Stomach (tissue), 9 donors: ENCODE results near the gene VARS2. TPM values are rescaled to one million over a fixed set of nuclear protein-coding genes. Genes with fewer than 3 reads are reported as not detected.
"Not testable (repeated sequence)": the region's sequence is repeated elsewhere in the genome, so short reads cannot be mapped to it uniquely, and the experiment has no call there.

ENCODE experiments used
- DNase-seq, 2 donors: peaks; one replicate each; pipeline versions ENCODE4 v3.0.0 to v3.0.0-alpha.2; 2013 to 2019
- H3K27ac ChIP-seq, 5 donors: fragments of 200-600 bp in 4 of 5; sonication (generic) in 4 of 5; one replicate each; pipeline ENCODE4 v1.5.1; 2013 to 2019; ENCODE audit warnings: mild to moderate bottlenecking in 1 of 5, moderate library complexity in 1 of 5
- H3K27me3 ChIP-seq, 3 donors: fragments of 200-600 bp; sonication (generic); one replicate each; pipeline ENCODE4 v1.5.1; 2017 to 2019; ENCODE audit warnings: mixed run types in 1 of 3
- H3K36me3 ChIP-seq, 4 donors: fragments of 200-600 bp; sonication (generic); 1 replicate in 3 of 4; 2 replicates in 1 of 4; pipeline ENCODE4 v1.5.1; 2016 to 2019
- H3K4me1 ChIP-seq, 4 donors: fragments of 200-600 bp; sonication (generic); one replicate each; pipeline ENCODE4 v1.5.1; 2016 to 2019
- H3K4me3 ChIP-seq, 4 donors: fragments of 200-600 bp; sonication (generic) in 3 of 4; one replicate each; pipeline ENCODE4 v1.5.1; 2016 to 2019; ENCODE audit warnings: mild to moderate bottlenecking in 1 of 4
- H3K9me3 ChIP-seq, 4 donors: fragments of 200-600 bp; sonication (generic); one replicate each; pipeline ENCODE4 v1.5.1; 2016 to 2019
- CTCF ChIP-seq, 7 experiments: fragments of 450-650 bp in 4 of 7; fragments of 200-600 bp in 3 of 7; sonication (generic) in 3 of 7; IDR thresholded peaks; one replicate each; pipeline ENCODE4 v1.5.1; 2016 to 2019; ENCODE audit warnings: antibody characterized with exemption in 7 of 7, control low read depth in 2 of 7, mild to moderate bottlenecking in 1 of 7
- EP300 ChIP-seq: sonication (generic); formaldehyde crosslinking; IDR thresholded peaks from one replicate; pipeline ENCODE4 v1.6.1; 2017; ENCODE audit warnings: antibody characterized with exemption
- POLR2A ChIP-seq, 4 donors: fragments of 450-650 bp; IDR thresholded peaks; one replicate each; pipeline ENCODE4 v1.6.1; 2016; ENCODE audit warnings: antibody characterized with exemption in 4 of 4, control low read depth in 2 of 4, mild to moderate bottlenecking in 1 of 4, moderate library complexity in 1 of 4
- POLR2AphosphoS5 ChIP-seq, 3 donors: sonication (generic); formaldehyde crosslinking; IDR thresholded peaks; one replicate each; pipeline ENCODE4 v1.6.1; 2016; ENCODE audit warnings: antibody characterized with exemption in 3 of 3
- WGBS, 5 donors: extraction: QIAGEN DNeasy Blood & Tissue Kit in 3 of 5; methylation state at CpG; one replicate each; pipeline versions ENCODE4 v1.1.5 to v1.1.7; 2013 to 2018; 5-methylcytosine and 5-hydroxymethylcytosine counted together
- intact Hi-C: fragments of 100-400 bp; cut with DNase I; formaldehyde crosslinking; loops from one replicate; pipeline ENCODE4 v1.15.1; 2023; ENCODE audit warnings: low total_unique reads
- polyA plus RNA-seq, 3 donors: library from polyadenylated mRNA; stranded (reverse); fragments of 200-250 nt; gene quantifications; one replicate each; pipeline ENCODE4 v1.2.3, GENCODE V29; 2013
- total RNA-seq, 5 donors: library from RNA; depleted of rRNA; stranded (reverse); fragments of >200 nt; gene quantifications; one replicate each; pipeline versions ENCODE4 v1.1.0 to v1.2.3, GENCODE V29; 2014 to 2016
- donor health status: healthy with polysubstance abuse.
- donor health status: Bipolar disorder and iron deficiency.
- donor health status: healthy.

VARS2 gene
- total and polyA plus RNA-seq, 8 donors = 1.2 to 61.6 (median 21.6) TPM

- Histone ChIP-seq H3K9me3 (no peaks in the 10 kb centered on the region), H3K36me3 (peaks cover 40 to 68% (median 63%) of the 10 kb centered on the region in 4 donors), H3K4me3 (no peak overlapping the region), H3K27ac (no peak overlapping the region), H3K27me3 (no peaks in the 10 kb centered on the region), H3K4me1 (peaks cover 25 to 40% (median 30%) of the 10 kb centered on the region in 4 donors)
- WGBS, 5 donors = 67 to 84% (median 77%) methylated on average over 8 of the region's 8 CpGs
- TF ChIP-seq CTCF (IDR thresholded peaks at IDR 0.05) = no peak
- no peak for TF ChIP-seq POLR2A (IDR thresholded peaks at IDR 0.05)
- no peak for TF ChIP-seq EP300
- TF ChIP-seq POLR2AphosphoS5 (IDR thresholded peaks at IDR 0.05) = no peak
- DNase-seq = no peak
- intact Hi-C loops = no loop called here
Observed at GRCh38 chr6:30917487-30917886, 3.4 kb downstream of the VARS2 start.

GRCh38 chr6:30918670-30919069, 4.6 kb downstream of the VARS2 start:
- no peak overlapping the region for H3K27ac ChIP-seq
- no peaks in the 10 kb centered on the region for H3K27me3 ChIP-seq
- WGBS, 5 donors = 87 to 97% (median 96%) methylated on average over 8 of the region's 8 CpGs
- H3K4me1 ChIP-seq = peaks cover 18 to 33% (median 22%) of the 10 kb centered on the region in 4 donors
- TF ChIP-seq POLR2A (IDR thresholded peaks at IDR 0.05) (no peak), POLR2AphosphoS5 (IDR thresholded peaks at IDR 0.05) (no peak)
- intact Hi-C loops = no loop called here
- no peak overlapping the region for H3K4me3 ChIP-seq
- H3K36me3 ChIP-seq = peaks cover 52 to 73% (median 72%) of the 10 kb centered on the region in 4 donors
- no peak for DNase-seq
- no peaks in the 10 kb centered on the region for H3K9me3 ChIP-seq

GRCh38 chr6:30922447-30922852, 8.4 kb downstream of the VARS2 start:
- Histone ChIP-seq H3K27ac (no peak overlapping the region), H3K36me3 (peaks cover 72 to 100% (median 97%) of the 10 kb centered on the region in 4 donors), H3K27me3 (no peaks in the 10 kb centered on the region), H3K9me3 (no peaks in the 10 kb centered on the region), H3K4me1 (peaks cover 0 to 12% (median 0%) of the 10 kb centered on the region in 4 donors), H3K4me3 (no peak overlapping the region)
- DNase-seq = no peak
- TF ChIP-seq POLR2AphosphoS5 (IDR thresholded peaks at IDR 0.05) = no peak
- no peak for TF ChIP-seq CTCF (IDR thresholded peaks at IDR 0.05)
- no peak for TF ChIP-seq POLR2A (IDR thresholded peaks at IDR 0.05)
- TF ChIP-seq EP300 = no peak
- intact Hi-C loops = loop anchor here (5.0 kb wide), 1 partner anchor 155 kb away; no protein-coding TSS in a partner anchor
- whole genome bisulfite sequencing, 5 donors = 88 to 97% (median 90%) methylated on average over 6 to 7 of the region's 7 CpGs

- H3K36me3 ChIP-seq = peaks cover 61 to 92% (median 80%) of the 10 kb centered on the region in 4 donors
- WGBS, 5 donors = 81 to 100% (median 86%) methylated on average over 1 to 9 of the region's 9 CpGs
- intact Hi-C loops = loop anchor here (5.0 kb wide), 1 partner anchor 153 kb away; no protein-coding TSS in a partner anchor
- H3K27ac ChIP-seq, H3K4me3 ChIP-seq, H3K9me3 ChIP-seq, DNase-seq, H3K27me3 ChIP-seq: not testable (repeated sequence)
- H3K4me1 ChIP-seq = peaks cover 0 to 12% (median 0%) of the 10 kb centered on the region in 4 donors
Observed at GRCh38 chr6:30924040-30924627, 10.1 kb downstream of the VARS2 start.

GRCh38 chr6:30926644-30927043, 12.6 kb downstream of the VARS2 start:
- Histone ChIP-seq H3K36me3 (peaks cover 40 to 67% (median 55%) of the 10 kb centered on the region in 4 donors), H3K4me1 (peaks cover 0 to 17% (median 2%) of the 10 kb centered on the region in 4 donors), H3K9me3 (peaks cover 3 to 10% (median 10%) of the 10 kb centered on the region in 4 donors), H3K27ac (peak overlapping the region in 4 of 5 donors; percentile 51 to 75 (median 58)), H3K4me3 (no peak overlapping the region), H3K27me3 (no peaks in the 10 kb centered on the region)
- TF ChIP-seq POLR2AphosphoS5 (IDR thresholded peaks at IDR 0.05) (peak in 2 of 3 donors; percentile 32 to 60), POLR2A (IDR thresholded peaks at IDR 0.05) (no peak)
- peak in 1 of 2 donors; percentile 76 for DNase-seq
- intact Hi-C loops = no loop called here
- 67 to 78% (median 70%) methylated on average over 4 of the region's 4 CpGs for WGBS, 5 donors

- WGBS, 5 donors = 86 to 99% (median 95%) methylated on average over 3 of the region's 3 CpGs
Observed at GRCh38 chr6:30927080-30927479, 13.0 kb downstream of the VARS2 start.

More at GRCh38 chr6:30927080-30927479, 13.0 kb downstream of the VARS2 start:
- Histone ChIP-seq H3K9me3 (peaks cover 3 to 10% (median 10%) of the 10 kb centered on the region in 4 donors), H3K4me1 (peaks cover 0 to 21% (median 4%) of the 10 kb centered on the region in 4 donors), H3K36me3 (peaks cover 36 to 63% (median 50%) of the 10 kb centered on the region in 4 donors), H3K27ac (peak overlapping the region in 4 of 5 donors; percentile 51 to 75 (median 58))
- DNase-seq, intact Hi-C loops, H3K27me3 ChIP-seq, H3K4me3 ChIP-seq: not testable (repeated sequence)
